Heart right ventricle (tissue), 16 donors: ENCODE data around the gene WDR45B. TPM values are rescaled to one million over a fixed set of nuclear protein-coding genes. Genes with fewer than 3 reads are reported as not detected.
A peak's percentile ranks its signal among the peaks of the same experiment; 100 is the strongest.

ENCODE experiments used
- ATAC-seq, 8 donors: fragments of 200-7000 bp; cut with Tn5 transposase; one replicate each; pipeline ENCODE4 v1.9.1; 2020; ENCODE audit warnings: mild to moderate bottlenecking in 8 of 8, moderate library complexity in 8 of 8, moderate number of reproducible peaks in 1 of 8
- DNase-seq, 2 donors: peaks; one replicate each; pipeline ENCODE4 v3.0.0-alpha.2; 2020
- H3K27ac ChIP-seq, 10 donors: fragments of 200-600 bp; sonication (generic) in 2 of 10; one replicate each; pipeline versions ENCODE4 v1.5.0 to v1.8.0; 2020 to 2022; ENCODE audit warnings: mild to moderate bottlenecking in 3 of 10
- H3K27me3 ChIP-seq, 7 donors: fragments of 200-600 bp; one replicate each; pipeline ENCODE4 v1.8.0; 2021 to 2022; ENCODE audit warnings: mild to moderate bottlenecking in 2 of 7
- H3K36me3 ChIP-seq, 9 donors: fragments of 200-600 bp; sonication (generic) in 1 of 9; one replicate each; pipeline versions ENCODE4 v1.5.0 to v1.8.0; 2020 to 2022; ENCODE audit warnings: mild to moderate bottlenecking in 2 of 9
- H3K4me1 ChIP-seq, 9 donors: fragments of 200-600 bp; sonication (generic) in 1 of 9; one replicate each; pipeline versions ENCODE4 v1.5.0 to v1.8.0; 2020 to 2022; ENCODE audit warnings: mild to moderate bottlenecking in 4 of 9
- H3K4me3 ChIP-seq, 10 donors: fragments of 200-600 bp; sonication (generic) in 2 of 10; one replicate each; pipeline versions ENCODE4 v1.5.0 to v1.8.0; 2020 to 2022; ENCODE audit warnings: mild to moderate bottlenecking in 7 of 10, moderate library complexity in 2 of 10
- H3K9me3 ChIP-seq, 11 donors: fragments of 200-600 bp in 10 of 11; sonication (generic) in 2 of 11; one replicate each; pipeline versions ENCODE4 v1.5.0 to v1.8.0; 2013 to 2022; ENCODE audit warnings: mild to moderate bottlenecking in 2 of 11, control low read depth in 1 of 11, moderate library complexity in 1 of 11
- WGBS, 2 donors: extraction: QIAGEN DNeasy Blood & Tissue Kit; methylation state at CpG; one replicate each; pipeline ENCODE4 v1.1.7; 2013; ENCODE audit warnings: inconsistent platforms in 1 of 2; 5-methylcytosine and 5-hydroxymethylcytosine counted together
- intact Hi-C, 10 donors: fragments of 100-400 bp; cut with DNase I; formaldehyde crosslinking; loops; one replicate each; pipeline versions ENCODE4 v1.11.1 to v1.14.2; 2022
- polyA plus RNA-seq, 2 donors: library from polyadenylated mRNA; stranded (reverse); fragments of 200-250 nt; gene quantifications; one replicate each; pipeline ENCODE4 v1.2.3, GENCODE V29; 2013
- total RNA-seq, 10 donors: library from RNA; stranded (reverse); fragmentation: NEBNext Ultra II Directional in 3 of 10; extraction: Animal tissue kit (Norgen Biotek cat#: 25700) in 3 of 10; gene quantifications; one replicate each; pipeline versions ENCODE4 v1.2.1 to v1.2.4, GENCODE V29; 2021 to 2023
- TF ChIP-seq, protein P1 (sequence below), 9 donors: fragments of 200-600 bp; sonication (generic) in 2 of 9; IDR thresholded peaks; one replicate each; pipeline versions ENCODE4 v1.5.0 to v1.8.0; 2021 to 2022; ENCODE audit warnings: antibody characterized with exemption in 9 of 9, mild to moderate bottlenecking in 5 of 9, moderate library complexity in 1 of 9
- donor health status: Arrhythmogenic right ventricular cardiomyopathy.
- donor health status: ischemic (EF 13 %, LVEDD 7.1; RV severe dilation, severe dysfunction).
- donor health status: healthy with polysubstance abuse.
- donor health status: DM: no; HTN: yes; CAD: no.
- donor health status: DM: no; HTN: no; CAD: no.
- donor health status: ischemic (EF 25% LVEDD 6.9; RV normal size, moderate dysfunction).
- donor health status: ischemic (EF 25% LVEDD 5.7; RV mildly dilated, moderate dysfunction).
- donor health status: healthy.
- donor health status: DM: yes; HTN: yes; CAD: no.
- donor health status: Ischemic cardiomyopathy.
- donor health status: ischemic (EF 35%, LVEDD 5.7; RV mildly dilated, moderate dysfunction).
- donor health status: nonischemic (EF 11% LVEDD 7.7; RV severe dilation, severe dysfunction).
- donor health status: DM: yes; HTN: yes; CAD: no.
- donor health status: PGD.
- donor health status: ischemic (EF 29% LVEDD 5.4; RV normal size, mild dysfunction).
- donor health status: nonischemic (EF 23%, LVEDD 6.1; RV moderate dilation, normal function).

The WDR45B gene
- total and polyA plus RNA-seq, 12 donors = 23.3 to 45.5 (median 39.7) TPM

DNA sequence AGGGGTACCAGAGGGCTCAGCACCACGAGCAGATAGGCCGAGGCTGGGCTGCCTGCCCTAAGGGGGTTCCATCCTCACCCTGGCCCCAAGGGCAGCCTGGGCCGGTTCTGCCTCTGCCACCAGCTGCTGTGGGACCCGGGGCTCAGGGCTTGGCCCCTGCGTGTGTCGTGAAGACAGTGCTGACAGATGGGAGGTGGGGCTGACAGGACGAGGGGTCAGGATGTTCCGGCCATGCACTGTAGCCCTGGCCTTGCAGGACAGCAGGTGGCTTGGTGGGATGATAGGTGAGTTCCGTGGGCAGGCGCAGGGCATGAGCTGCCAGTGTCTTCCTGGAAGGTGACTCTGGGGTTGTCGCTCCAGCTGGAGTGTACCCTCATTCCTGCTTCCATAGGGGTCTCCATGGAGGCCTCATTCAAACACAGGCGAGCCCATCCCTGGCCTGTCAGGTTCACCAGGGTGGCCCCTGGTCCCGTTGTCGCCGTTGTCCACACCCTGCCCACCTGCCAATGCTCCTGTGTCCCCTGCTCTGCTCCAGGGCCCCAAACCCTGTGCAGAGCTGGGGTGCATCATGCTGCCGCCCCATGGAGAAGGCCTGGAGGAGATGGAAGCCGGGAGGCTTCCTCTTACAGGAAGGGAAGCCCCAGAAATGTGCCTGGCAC lies 57.2 kb downstream of the WDR45B start:
- H3K27me3 ChIP-seq = no peaks in the 10 kb centered on the region
- DNase-seq (no peak), ATAC-seq (peak in 4 of 8 donors; percentile 3 to 24 (median 8))
- no peaks in the 10 kb centered on the region for H3K9me3 ChIP-seq
- H3K4me1 ChIP-seq = peaks cover 13 to 67% (median 36%) of the 10 kb centered on the region in 9 donors
- WGBS, 2 donors = 51 to 57% methylated on average over 17 of the region's 17 CpGs
- H3K27ac ChIP-seq = peak overlapping the region in 9 of 10 donors; percentile 87 to 95 (median 89)
- H3K36me3 ChIP-seq = peaks cover 0 to 34% (median 12%) of the 10 kb centered on the region in 9 donors
- TF ChIP-seq, protein P1, sequence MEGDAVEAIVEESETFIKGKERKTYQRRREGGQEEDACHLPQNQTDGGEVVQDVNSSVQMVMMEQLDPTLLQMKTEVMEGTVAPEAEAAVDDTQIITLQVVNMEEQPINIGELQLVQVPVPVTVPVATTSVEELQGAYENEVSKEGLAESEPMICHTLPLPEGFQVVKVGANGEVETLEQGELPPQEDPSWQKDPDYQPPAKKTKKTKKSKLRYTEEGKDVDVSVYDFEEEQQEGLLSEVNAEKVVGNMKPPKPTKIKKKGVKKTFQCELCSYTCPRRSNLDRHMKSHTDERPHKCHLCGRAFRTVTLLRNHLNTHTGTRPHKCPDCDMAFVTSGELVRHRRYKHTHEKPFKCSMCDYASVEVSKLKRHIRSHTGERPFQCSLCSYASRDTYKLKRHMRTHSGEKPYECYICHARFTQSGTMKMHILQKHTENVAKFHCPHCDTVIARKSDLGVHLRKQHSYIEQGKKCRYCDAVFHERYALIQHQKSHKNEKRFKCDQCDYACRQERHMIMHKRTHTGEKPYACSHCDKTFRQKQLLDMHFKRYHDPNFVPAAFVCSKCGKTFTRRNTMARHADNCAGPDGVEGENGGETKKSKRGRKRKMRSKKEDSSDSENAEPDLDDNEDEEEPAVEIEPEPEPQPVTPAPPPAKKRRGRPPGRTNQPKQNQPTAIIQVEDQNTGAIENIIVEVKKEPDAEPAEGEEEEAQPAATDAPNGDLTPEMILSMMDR (IDR thresholded peaks at IDR 0.05) = no peak
- intact Hi-C loops = no loop called here
- H3K4me3 ChIP-seq = no peak overlapping the region

DNA sequence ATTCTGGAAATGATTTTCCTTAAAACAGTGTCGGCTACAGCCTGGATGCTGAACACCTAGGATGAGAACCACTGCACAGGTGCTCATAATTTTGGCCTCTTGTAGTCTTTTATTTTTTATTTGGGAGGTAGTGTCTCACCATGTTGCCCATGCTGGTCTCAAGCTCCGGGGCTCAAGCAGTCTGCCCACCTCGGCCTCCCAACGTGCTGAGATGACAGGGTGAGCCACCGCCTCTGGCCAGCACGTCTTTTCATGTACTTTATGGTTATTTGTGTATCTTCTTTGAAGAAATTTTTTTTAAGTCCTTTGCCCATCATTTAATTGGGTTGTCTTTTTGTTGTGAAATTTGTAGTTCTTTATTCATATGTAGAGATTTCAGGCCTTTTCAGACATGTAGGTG lies 58.0 kb downstream of the WDR45B start:
- Histone ChIP-seq H3K4me1 (peaks cover 13 to 67% (median 36%) of the 10 kb centered on the region in 9 donors), H3K9me3 (no peaks in the 10 kb centered on the region), H3K36me3 (peaks cover 0 to 34% (median 12%) of the 10 kb centered on the region in 9 donors), H3K27me3 (no peaks in the 10 kb centered on the region), H3K27ac (peak overlapping the region in 3 of 10 donors; percentile 21 to 94 (median 31)), H3K4me3 (no peak overlapping the region)
- intact Hi-C loops = no loop called here
- WGBS, 2 donors = 90 to 93% methylated on average over 6 of the region's 6 CpGs
- ATAC-seq (no peak), DNase-seq (no peak)
- TF ChIP-seq, protein P1 (IDR thresholded peaks at IDR 0.05) = no peak

DNA sequence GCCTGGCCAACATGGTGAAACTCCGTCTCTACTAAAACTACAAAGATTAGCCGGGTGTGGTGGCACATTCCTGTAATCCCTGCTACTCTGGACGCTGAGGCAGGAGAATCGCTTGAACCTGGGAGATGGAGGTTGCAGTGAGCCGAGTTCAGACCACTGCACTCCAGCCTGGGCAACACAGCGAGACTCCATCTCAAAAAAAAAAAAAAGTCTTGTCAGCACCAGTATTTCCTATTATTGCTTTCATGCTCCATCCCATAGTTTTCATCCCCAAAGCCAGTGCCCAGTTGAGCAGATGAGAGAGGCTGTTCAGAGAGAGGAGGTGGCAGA lies 58.4 kb downstream of the WDR45B start:
- Histone ChIP-seq H3K27ac (peak overlapping the region in 3 of 10 donors; percentile 21 to 94 (median 31)), H3K27me3 (no peaks in the 10 kb centered on the region), H3K4me3 (no peak overlapping the region), H3K36me3 (peaks cover 0 to 35% (median 12%) of the 10 kb centered on the region in 9 donors), H3K9me3 (no peaks in the 10 kb centered on the region), H3K4me1 (peaks cover 13 to 65% (median 36%) of the 10 kb centered on the region in 9 donors)
- DNase-seq (no peak), ATAC-seq (no peak)
- intact Hi-C loops = loop anchor here in 1 of 10 donors (1.0 kb wide), 1 partner anchor 19 kb away; no protein-coding TSS in a partner anchor
- 72 to 77% methylated on average over 6 of the region's 6 CpGs for WGBS, 2 donors
- TF ChIP-seq, protein P1 (IDR thresholded peaks at IDR 0.05) = no peak

DNA sequence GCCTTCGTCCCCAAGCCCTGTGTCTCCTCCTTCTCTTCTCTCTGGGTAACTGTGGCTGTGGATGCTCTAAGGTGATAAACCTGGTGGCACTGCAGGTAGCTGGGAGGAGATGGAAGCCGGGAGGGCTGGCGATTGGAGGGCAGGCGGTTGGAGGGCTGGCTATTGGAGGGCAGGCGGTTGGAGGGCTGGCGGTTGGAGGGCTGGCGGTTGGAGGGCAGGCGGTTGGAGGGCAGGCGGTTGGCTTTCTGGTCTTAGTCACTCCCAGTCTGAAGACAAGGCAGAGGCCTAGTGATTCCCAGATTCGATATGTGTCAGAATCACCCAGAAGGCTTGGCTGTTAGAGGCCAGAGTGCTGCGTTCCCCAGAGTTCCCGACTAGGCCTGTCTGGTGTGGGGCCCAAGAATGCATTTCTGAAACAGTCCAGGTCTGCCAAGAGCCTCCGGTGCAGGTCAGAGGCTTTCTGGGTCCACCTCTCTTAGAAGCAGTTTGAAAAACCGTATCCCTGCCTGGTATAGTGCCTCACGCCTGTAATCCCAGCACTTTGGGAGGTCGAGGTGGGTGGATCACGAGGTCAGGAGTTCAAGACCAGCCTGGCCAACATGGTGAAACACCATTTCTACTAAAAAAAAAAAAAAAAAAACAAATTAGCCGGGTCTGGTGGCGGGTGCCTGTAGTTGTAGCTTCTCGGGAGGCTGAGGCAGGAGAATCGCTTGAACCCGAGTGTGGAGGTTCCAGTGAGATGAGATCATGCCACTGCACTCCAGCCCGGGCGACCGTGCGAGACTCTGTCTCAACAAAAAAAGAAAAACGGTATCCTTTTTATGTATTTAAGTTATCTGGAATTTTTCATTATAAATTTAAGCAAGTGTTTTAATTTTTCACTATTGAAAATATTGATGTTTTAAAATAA lies 59.7 kb downstream of the WDR45B start:
- peak overlapping the region in 1 of 10 donors; percentile 31 for H3K27ac ChIP-seq
- TF ChIP-seq, protein P1 (IDR thresholded peaks at IDR 0.05) = no peak
- H3K9me3 ChIP-seq = no peaks in the 10 kb centered on the region
- no peak for DNase-seq
- ATAC-seq = no peak
- H3K4me3 ChIP-seq = no peak overlapping the region
- peaks cover 0 to 48% (median 24%) of the 10 kb centered on the region in 9 donors for H3K36me3 ChIP-seq
- WGBS, 2 donors = 94% methylated on average over 27 of the region's 27 CpGs
- intact Hi-C loops = loop anchor here in 1 of 10 donors (1.0 kb wide), 1 partner anchor 17 kb away; no protein-coding TSS in a partner anchor
- peaks cover 11 to 53% (median 27%) of the 10 kb centered on the region in 9 donors for H3K4me1 ChIP-seq
- H3K27me3 ChIP-seq = no peaks in the 10 kb centered on the region
